Stimulated activated naive CD8-positive, alpha-beta T cell treated with anti-CD3 and anti-CD28 coated beads, Interleukin-15, amount 100 ng/mL, for 72 hours (primary cell): ENCODE results near the gene FLT3LG.

ENCODE experiments used
- ATAC-seq: fragments of 150-1000 bp; cut with Tn5 transposase; 2 replicates; pipeline ENCODE4 v1.10.0; 2021; ENCODE audit warnings: mild to moderate bottlenecking, moderate library complexity
- DNase-seq, 2 donors: peaks; one replicate each; pipeline ENCODE4 v3.0.0; 2021 to 2022
- H3K27ac Mint-ChIP-seq, 2 donors: one replicate each; pipeline ENCODE4 v1.8.0; 2022; ENCODE audit warnings: mild to moderate bottlenecking in 2 of 2, mixed read lengths in 2 of 2, moderate library complexity in 2 of 2
- H3K27me3 Mint-ChIP-seq: one replicate; pipeline ENCODE4 v1.8.0; 2022; ENCODE audit warnings: mixed read lengths
- H3K4me1 Mint-ChIP-seq: one replicate; pipeline ENCODE4 v1.8.0; 2022; ENCODE audit warnings: mild to moderate bottlenecking, mixed read lengths
- H3K4me3 Mint-ChIP-seq, 2 donors: one replicate each; pipeline ENCODE4 v1.8.0; 2022; ENCODE audit warnings: mild to moderate bottlenecking in 2 of 2, mixed read lengths in 2 of 2, moderate library complexity in 1 of 2
- H3K9me3 Mint-ChIP-seq, 2 donors: one replicate each; pipeline ENCODE4 v1.8.0; 2022; ENCODE audit warnings: mixed read lengths in 2 of 2

The FLT3LG gene

DNA sequence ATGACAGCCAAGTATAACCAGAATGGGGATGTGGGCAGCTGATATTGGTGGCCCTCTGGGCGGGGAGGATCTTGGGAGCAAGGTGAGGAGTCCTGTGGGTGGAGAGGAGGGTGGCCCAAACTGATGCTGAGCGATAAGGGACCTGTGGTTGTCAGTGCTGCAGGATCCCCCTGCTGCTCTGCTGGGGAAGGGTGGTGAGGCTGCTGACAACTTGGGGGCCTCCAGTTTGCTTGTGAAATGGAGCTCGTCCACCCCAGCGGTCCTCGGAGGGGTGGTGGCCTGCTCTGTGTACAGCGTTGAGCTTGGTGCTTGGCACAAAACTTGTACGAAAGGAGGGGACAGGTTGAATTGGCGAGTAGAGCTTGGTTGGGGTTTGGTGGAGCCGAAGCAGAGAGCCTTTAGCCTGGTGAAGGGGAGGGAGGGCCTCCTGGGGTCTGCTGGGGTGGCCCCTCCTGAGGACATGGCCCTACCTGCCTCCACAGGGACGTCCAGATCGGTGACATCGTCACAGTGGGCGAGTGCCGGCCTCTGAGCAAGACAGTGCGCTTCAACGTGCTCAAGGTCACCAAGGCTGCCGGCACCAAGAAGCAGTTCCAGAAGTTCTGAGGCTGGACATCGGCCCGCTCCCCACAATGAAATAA lies 25.1 kb downstream of the FLT3LG start:
- peaks cover 76% of the 10 kb centered on the region for H3K4me1 Mint-ChIP-seq
- peak overlapping the region; percentile 91 to 96 for H3K27ac Mint-ChIP-seq
- no peak for DNase-seq
- peak overlapping the region; percentile 93 to 100 for H3K4me3 Mint-ChIP-seq
- no peaks in the 10 kb centered on the region for H3K27me3 Mint-ChIP-seq
- ATAC-seq = no peak
- H3K9me3 Mint-ChIP-seq = no peaks in the 10 kb centered on the region

- Mint-ChIP-seq H3K9me3 (no peaks in the 10 kb centered on the region), H3K4me1 (peaks cover 67% of the 10 kb centered on the region), H3K27ac (no peak overlapping the region), H3K27me3 (no peaks in the 10 kb centered on the region), H3K4me3 (no peak overlapping the region)
- ATAC-seq (no peak), DNase-seq (peak in 1 of 2 donors; percentile 60)
These were observed 29.0 kb downstream of the FLT3LG start for GRCh38 chr19:49502866-49503581.

DNA sequence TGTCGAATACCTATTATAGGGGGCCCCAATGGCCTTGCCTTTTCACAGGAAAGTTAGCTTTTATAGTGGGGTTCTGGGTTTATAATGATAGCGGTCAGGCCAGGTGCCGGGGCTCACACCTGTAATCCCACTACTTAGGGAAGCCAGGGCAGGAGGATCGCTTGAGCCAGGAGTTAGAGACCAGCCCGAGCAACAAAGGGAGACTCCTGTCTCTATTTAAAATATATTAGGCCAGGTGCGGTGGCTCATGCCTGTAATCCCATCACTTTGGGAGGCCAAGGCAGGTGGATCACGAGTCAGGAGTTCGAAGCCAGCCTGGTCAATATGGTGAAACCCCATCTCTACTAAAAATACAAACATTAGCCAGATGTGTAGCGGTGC lies 29.6 kb downstream of the FLT3LG start:
- Mint-ChIP-seq H3K27ac (no peak overlapping the region), H3K9me3 (no peaks in the 10 kb centered on the region), H3K4me3 (no peak overlapping the region), H3K27me3 (no peaks in the 10 kb centered on the region), H3K4me1 (peaks cover 61% of the 10 kb centered on the region)
- ATAC-seq (no peak), DNase-seq (no peak)

- ATAC-seq (peak; percentile 89), DNase-seq (peak; percentile 74 to 76)
- Mint-ChIP-seq H3K4me3 (no peak overlapping the region), H3K27me3 (no peaks in the 10 kb centered on the region), H3K27ac (peak overlapping the region in 1 of 2 donors; percentile 71), H3K4me1 (peaks cover 37% of the 10 kb centered on the region), H3K9me3 (no peaks in the 10 kb centered on the region)
These were observed 32.6 kb downstream of the FLT3LG start for GRCh38 chr19:49506575-49507105.

- DNase-seq (no peak), ATAC-seq (no peak)
- Mint-ChIP-seq H3K9me3 (no peaks in the 10 kb centered on the region), H3K4me1 (peaks cover 35% of the 10 kb centered on the region), H3K27me3 (no peaks in the 10 kb centered on the region), H3K27ac (no peak overlapping the region), H3K4me3 (no peak overlapping the region)
These were observed 33.9 kb downstream of the FLT3LG start for GRCh38 chr19:49507803-49508494.

- no peaks in the 10 kb centered on the region for H3K27me3 Mint-ChIP-seq
- DNase-seq = no peak
- H3K4me1 Mint-ChIP-seq = peaks cover 44% of the 10 kb centered on the region
- H3K4me3 Mint-ChIP-seq = peak overlapping the region; percentile 91 to 97
- peak overlapping the region; percentile 24 to 95 for H3K27ac Mint-ChIP-seq
- no peaks in the 10 kb centered on the region for H3K9me3 Mint-ChIP-seq
- peak; percentile 79 for ATAC-seq
These were observed 39.1 kb downstream of the FLT3LG start for GRCh38 chr19:49512970-49513745.

DNA sequence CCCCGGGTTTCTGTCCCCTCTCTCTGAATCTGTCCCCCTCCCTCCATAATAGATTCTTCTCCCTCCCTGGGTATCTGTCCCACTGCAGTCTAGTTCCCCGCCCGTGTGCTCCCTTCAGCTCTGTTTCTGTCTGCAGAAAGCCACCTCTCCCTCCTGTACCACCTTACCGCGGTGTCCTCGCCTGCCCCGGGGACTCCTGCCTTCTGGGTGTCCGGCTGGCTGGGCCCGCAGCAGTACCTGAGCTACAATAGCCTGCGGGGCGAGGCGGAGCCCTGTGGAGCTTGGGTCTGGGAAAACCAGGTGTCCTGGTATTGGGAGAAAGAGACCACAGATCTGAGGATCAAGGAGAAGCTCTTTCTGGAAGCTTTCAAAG lies 39.7 kb downstream of the FLT3LG start:
- Mint-ChIP-seq H3K4me1 (peaks cover 44% of the 10 kb centered on the region), H3K27ac (peak overlapping the region; percentile 66 to 95), H3K9me3 (no peaks in the 10 kb centered on the region), H3K4me3 (peak overlapping the region; percentile 91 to 97), H3K27me3 (no peaks in the 10 kb centered on the region)
- peak; percentile 39 for ATAC-seq
- DNase-seq = no peak

DNA sequence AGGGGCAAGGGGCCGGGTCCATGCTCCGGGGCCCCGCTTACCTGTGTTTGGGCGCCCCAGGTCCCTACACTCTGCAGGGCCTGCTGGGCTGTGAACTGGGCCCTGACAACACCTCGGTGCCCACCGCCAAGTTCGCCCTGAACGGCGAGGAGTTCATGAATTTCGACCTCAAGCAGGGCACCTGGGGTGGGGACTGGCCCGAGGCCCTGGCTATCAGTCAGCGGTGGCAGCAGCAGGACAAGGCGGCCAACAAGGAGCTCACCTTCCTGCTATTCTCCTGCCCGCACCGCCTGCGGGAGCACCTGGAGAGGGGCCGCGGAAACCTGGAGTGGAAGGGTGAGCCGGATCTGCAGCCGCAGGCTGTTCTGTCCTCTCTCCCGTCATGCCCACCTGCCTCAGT lies 40.1 kb downstream of the FLT3LG start:
- no peaks in the 10 kb centered on the region for H3K9me3 Mint-ChIP-seq
- H3K27ac Mint-ChIP-seq = peak overlapping the region in 1 of 2 donors; percentile 66
- peak overlapping the region; percentile 91 to 97 for H3K4me3 Mint-ChIP-seq
- H3K27me3 Mint-ChIP-seq = no peaks in the 10 kb centered on the region
- DNase-seq (no peak), ATAC-seq (no peak)
- H3K4me1 Mint-ChIP-seq = peaks cover 44% of the 10 kb centered on the region

DNA sequence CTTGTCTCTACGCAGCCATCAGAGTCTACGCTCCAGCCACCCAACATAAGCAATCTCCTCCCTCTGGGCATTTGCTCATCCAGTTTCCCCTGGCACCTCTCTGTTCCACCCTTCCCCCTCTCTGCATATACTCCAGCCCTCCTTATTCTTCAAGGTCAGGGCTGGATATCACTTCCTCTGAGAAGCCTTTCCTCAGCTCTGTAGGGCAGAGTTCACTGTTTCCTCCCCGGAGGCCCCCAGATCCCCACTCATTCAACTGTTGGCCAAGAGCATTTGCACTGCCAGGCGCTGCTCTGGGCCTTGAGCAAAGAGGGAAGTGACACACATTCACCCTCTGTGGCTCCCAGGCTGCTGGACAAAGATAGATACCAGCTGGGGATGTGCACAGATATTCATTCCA lies 41.8 kb downstream of the FLT3LG start:
- no peak for ATAC-seq
- Mint-ChIP-seq H3K9me3 (no peaks in the 10 kb centered on the region), H3K27me3 (no peaks in the 10 kb centered on the region), H3K27ac (peak overlapping the region in 1 of 2 donors; percentile 1), H3K4me3 (no peak overlapping the region), H3K4me1 (peaks cover 44% of the 10 kb centered on the region)
- DNase-seq = no peak

DNA sequence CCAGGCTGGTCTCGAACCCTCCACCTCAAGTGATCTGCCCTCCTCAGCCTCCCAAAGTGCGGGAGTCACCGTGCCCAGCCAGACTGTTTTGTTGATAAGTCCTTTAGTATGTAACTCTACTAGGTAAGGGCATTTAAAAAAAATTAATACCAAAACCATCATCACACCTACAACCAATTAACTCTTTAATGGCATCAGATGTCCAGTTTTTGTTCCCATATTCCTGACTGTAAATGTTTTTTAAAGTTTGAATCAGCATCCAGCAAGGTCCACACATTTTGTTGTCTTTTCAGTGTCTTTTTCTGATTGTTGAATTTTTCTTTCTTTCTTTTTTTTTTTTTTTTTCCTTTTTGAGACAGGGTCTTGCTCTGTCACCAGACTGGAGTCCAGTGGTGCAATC lies 44.0 kb downstream of the FLT3LG start:
- peaks cover 26% of the 10 kb centered on the region for H3K4me1 Mint-ChIP-seq
- no peak overlapping the region for H3K4me3 Mint-ChIP-seq
- no peak overlapping the region for H3K27ac Mint-ChIP-seq
- DNase-seq (no peak), ATAC-seq (no peak)
- no peaks in the 10 kb centered on the region for H3K27me3 Mint-ChIP-seq
- H3K9me3 Mint-ChIP-seq = no peaks in the 10 kb centered on the region

DNA sequence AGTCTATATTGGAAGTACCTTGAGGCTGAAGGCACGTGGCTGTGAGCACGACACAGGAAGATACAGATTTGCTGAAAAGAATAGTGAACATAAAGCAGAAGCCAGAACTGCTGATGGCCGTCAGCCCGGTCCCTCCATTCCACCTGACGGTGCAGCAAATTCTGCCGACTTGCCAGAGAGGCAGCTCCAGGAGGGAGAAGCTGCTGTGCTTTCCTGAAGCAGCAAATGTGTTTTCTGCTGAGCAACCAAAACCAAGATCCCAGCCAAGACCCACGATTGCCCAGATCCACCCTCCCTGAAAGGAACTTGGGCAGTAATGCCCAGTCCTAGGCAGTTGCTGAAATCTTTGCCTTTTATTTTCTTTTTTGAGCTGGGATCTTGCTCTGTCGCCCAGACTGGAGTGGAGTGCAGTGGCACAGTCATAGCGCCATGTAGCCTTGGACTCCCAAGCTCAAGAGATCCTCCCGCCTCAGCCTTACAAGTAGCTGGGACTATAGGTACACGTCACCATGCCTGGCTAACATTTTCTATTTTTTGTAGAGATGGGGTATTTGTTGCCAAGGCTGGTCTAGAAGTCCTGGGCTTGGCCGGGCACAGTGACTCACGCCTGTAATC lies 46.8 kb downstream of the FLT3LG start:
- H3K4me1 Mint-ChIP-seq = peaks cover 3% of the 10 kb centered on the region
- no peak overlapping the region for H3K4me3 Mint-ChIP-seq
- DNase-seq (no peak), ATAC-seq (no peak)
- H3K9me3 Mint-ChIP-seq = no peaks in the 10 kb centered on the region
- no peaks in the 10 kb centered on the region for H3K27me3 Mint-ChIP-seq
- H3K27ac Mint-ChIP-seq = peak overlapping the region in 1 of 2 donors; percentile 27

DNA sequence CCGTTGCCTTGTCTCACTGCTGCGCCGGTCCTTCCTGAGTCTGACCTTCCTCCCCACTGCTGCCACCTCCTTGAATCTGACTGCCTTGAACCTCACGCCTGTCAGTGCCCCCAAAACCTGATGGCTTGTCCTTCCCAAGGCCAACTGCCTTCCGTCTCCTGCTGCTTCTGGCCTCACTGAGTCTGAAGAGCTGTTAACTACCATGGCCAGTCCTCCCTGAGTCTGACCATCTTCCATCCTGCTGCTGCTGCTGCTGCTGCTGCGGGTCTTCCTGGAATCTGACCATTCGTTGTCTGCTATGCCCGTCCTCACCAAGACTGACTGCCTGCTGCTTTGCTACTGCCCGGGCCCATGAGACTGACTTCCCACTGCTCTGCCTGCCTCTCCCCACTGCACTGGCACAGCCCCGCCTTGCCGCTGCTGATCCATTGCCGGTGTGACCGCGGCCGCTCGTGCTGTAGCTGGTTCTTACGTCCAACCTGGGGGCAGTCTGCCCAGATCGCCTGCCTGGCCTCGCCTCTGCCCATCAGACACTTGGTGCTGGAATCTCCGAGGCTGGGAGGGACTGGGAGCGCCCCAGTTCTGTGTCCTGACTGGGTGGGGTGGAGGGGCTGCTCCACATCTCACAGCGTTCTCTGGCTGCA lies 50.9 kb downstream of the FLT3LG start:
- H3K9me3 Mint-ChIP-seq = no peaks in the 10 kb centered on the region
- H3K27ac Mint-ChIP-seq = no peak overlapping the region
- H3K27me3 Mint-ChIP-seq = no peaks in the 10 kb centered on the region
- no peak overlapping the region for H3K4me3 Mint-ChIP-seq
- DNase-seq (no peak), ATAC-seq (no peak)
- H3K4me1 Mint-ChIP-seq = peaks cover 17% of the 10 kb centered on the region

GRCh38 chr19:49528211-49528771 lies 54.3 kb downstream of the FLT3LG start:
- Mint-ChIP-seq H3K9me3 (no peaks in the 10 kb centered on the region), H3K27me3 (no peaks in the 10 kb centered on the region), H3K27ac (no peak overlapping the region), H3K4me3 (peak overlapping the region; percentile 81 to 91), H3K4me1 (peaks cover 26% of the 10 kb centered on the region)
- DNase-seq (no peak), ATAC-seq (no peak)

DNA sequence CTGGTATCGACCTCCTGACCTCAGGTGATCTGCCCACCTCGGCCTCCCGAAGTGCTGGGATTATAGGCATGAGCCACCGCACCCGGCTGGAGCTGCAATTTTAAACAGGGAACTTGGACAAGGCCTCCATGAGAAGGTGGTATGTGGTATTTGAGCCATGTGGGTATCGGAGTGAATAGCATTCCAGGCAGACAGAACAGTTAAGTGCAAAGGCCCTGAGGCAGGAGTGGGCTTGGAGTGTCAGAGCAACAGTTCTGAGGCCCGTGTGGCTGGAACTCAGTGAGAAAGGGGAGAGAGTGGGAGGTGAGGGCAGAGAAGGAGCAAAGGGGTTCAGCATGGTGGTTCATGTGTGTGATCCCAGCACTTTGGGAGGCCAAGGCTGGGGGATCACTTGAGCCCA lies 56.7 kb downstream of the FLT3LG start:
- Mint-ChIP-seq H3K9me3 (no peaks in the 10 kb centered on the region), H3K4me1 (peaks cover 45% of the 10 kb centered on the region), H3K4me3 (no peak overlapping the region), H3K27me3 (no peaks in the 10 kb centered on the region), H3K27ac (no peak overlapping the region)
- ATAC-seq = no peak
- no peak for DNase-seq
